ENCODE measurements around the gene SLU7.

GRCh38 chr5:160468363-160468975 is 49.6 kb upstream of the SLU7 start:
- TF ChIP-seq YY1 (IDR thresholded peaks at IDR 0.05; ENCODE audit: insufficient read depth, insufficient read length): no peak
- TF ChIP-seq ZNF274 (IDR thresholded peaks at IDR 0.05; ENCODE audit: low read depth, low read length): no peak
- TF ChIP-seq SUZ12 (IDR thresholded peaks at IDR 0.05; ENCODE audit: extremely low read depth, insufficient read depth, insufficient read length): no peak

Data from NT2/D1 (cell line).